Pulmonary artery endothelial cell (primary cell): ENCODE measurements around the gene C10orf143. TPM values are rescaled to one million over a fixed set of nuclear protein-coding genes. Genes with fewer than 3 reads are reported as not detected.

Experiments
- DNase-seq: peaks from one replicate; pipeline ENCODE4 v3.0.0-alpha.2; 2011; ENCODE audit warnings: low read depth, low spot score
- total RNA-seq: library from RNA; depleted of rRNA; stranded (reverse); fragments of >200 nt; gene quantifications from 2 replicates; pipeline ENCODE4 v1.2.3, GENCODE V29; 2014

C10orf143 gene
- total RNA-seq, 1 donor from 2014 or later: 0.33 TPM

- DNase-seq: no peak
These were observed 56.6 kb downstream of the C10orf143 start for GRCh38 chr10:130054021-130054420.

GRCh38 chr10:130053561-130053960 lies 57.1 kb downstream of the C10orf143 start:
- DNase-seq: no peak

GRCh38 chr10:130052193-130052592 lies 58.4 kb downstream of the C10orf143 start:
- no peak for DNase-seq

GRCh38 chr10:130050721-130051120 lies 59.9 kb downstream of the C10orf143 start:
- DNase-seq: no peak

- DNase-seq: no peak
These were observed 60.6 kb downstream of the C10orf143 start for GRCh38 chr10:130049987-130050386.

GRCh38 chr10:130049244-130049643 lies 61.4 kb downstream of the C10orf143 start:
- no peak for DNase-seq

GRCh38 chr10:130048081-130048480 lies 62.5 kb downstream of the C10orf143 start:
- DNase-seq: no peak

- DNase-seq: no peak
These were observed 63.3 kb downstream of the C10orf143 start for GRCh38 chr10:130047336-130047735.

GRCh38 chr10:130046591-130046990 lies 64.0 kb downstream of the C10orf143 start:
- no peak for DNase-seq

- no peak for DNase-seq
These were observed 64.8 kb downstream of the C10orf143 start for GRCh38 chr10:130045801-130046321.

GRCh38 chr10:130045091-130045652 lies 65.5 kb downstream of the C10orf143 start:
- DNase-seq: no peak

- no peak for DNase-seq
These were observed 66.3 kb downstream of the C10orf143 start for GRCh38 chr10:130044067-130045061.

GRCh38 chr10:130043491-130043890 lies 67.1 kb downstream of the C10orf143 start:
- DNase-seq: no peak

GRCh38 chr10:130042381-130042780 lies 68.2 kb downstream of the C10orf143 start:
- DNase-seq: no peak

- no peak for DNase-seq
These were observed 68.9 kb downstream of the C10orf143 start for GRCh38 chr10:130041451-130042371.

GRCh38 chr10:130040817-130041330 lies 69.8 kb downstream of the C10orf143 start:
- DNase-seq: no peak

GRCh38 chr10:130040351-130040750 lies 70.3 kb downstream of the C10orf143 start:
- no peak for DNase-seq

- DNase-seq: no peak
These were observed 71.5 kb downstream of the C10orf143 start for GRCh38 chr10:130039141-130039540.

GRCh38 chr10:130038611-130039109 lies 72.0 kb downstream of the C10orf143 start:
- no peak for DNase-seq

- DNase-seq: no peak
These were observed 72.5 kb downstream of the C10orf143 start for GRCh38 chr10:130038019-130038555.
